Measurements from ENCODE around the gene MPHOSPH9.

The MPHOSPH9 gene

GRCh38 chr12:123140676-123141614 lies 92.0 kb downstream of the MPHOSPH9 start:
- H3K4me3 ChIP-seq (ENCODE audit: low read depth, low read length), result no peak overlapping the region
- TF ChIP-seq CTCF (IDR thresholded peaks at IDR 0.05; ENCODE audit: borderline replicate concordance, insufficient read depth, low read depth, low read length), result no peak

GRCh38 chr12:123139926-123140675 lies 92.8 kb downstream of the MPHOSPH9 start:
- no peak overlapping the region for H3K4me3 ChIP-seq (ENCODE audit: low read depth, low read length)

GRCh38 chr12:123135688-123136087 lies 97.3 kb downstream of the MPHOSPH9 start:
- TF ChIP-seq CTCF (IDR thresholded peaks at IDR 0.05; ENCODE audit: borderline replicate concordance, insufficient read depth, low read depth, low read length), result no peak
- no peak overlapping the region for H3K4me3 ChIP-seq (ENCODE audit: low read depth, low read length)

More at GRCh38 chr12:123139926-123140675, 92.8 kb downstream of the MPHOSPH9 start:
- no peak for TF ChIP-seq CTCF (IDR thresholded peaks at IDR 0.05; ENCODE audit: borderline replicate concordance, insufficient read depth, low read depth, low read length)

GRCh38 chr12:123134826-123135225 lies 98.1 kb downstream of the MPHOSPH9 start:
- TF ChIP-seq CTCF (IDR thresholded peaks at IDR 0.05; ENCODE audit: borderline replicate concordance, insufficient read depth, low read depth, low read length), result no peak
- no peak overlapping the region for H3K4me3 ChIP-seq (ENCODE audit: low read depth, low read length)

GRCh38 chr12:123134271-123134671 lies 98.7 kb downstream of the MPHOSPH9 start:
- no peak overlapping the region for H3K4me3 ChIP-seq (ENCODE audit: low read depth, low read length)
- no peak for TF ChIP-seq CTCF (IDR thresholded peaks at IDR 0.05; ENCODE audit: borderline replicate concordance, insufficient read depth, low read depth, low read length)

- H3K4me3 ChIP-seq (ENCODE audit: low read depth, low read length), result no peak overlapping the region
- TF ChIP-seq CTCF (IDR thresholded peaks at IDR 0.05; ENCODE audit: borderline replicate concordance, insufficient read depth, low read depth, low read length), result no peak
These were observed 99.2 kb downstream of the MPHOSPH9 start for GRCh38 chr12:123133701-123134100.

All from GM12875 (cell line).